ENCODE results near the gene SNRNP200.
A peak's percentile ranks its signal among the peaks of the same experiment; 100 is the strongest.

SNRNP200 gene

DNA sequence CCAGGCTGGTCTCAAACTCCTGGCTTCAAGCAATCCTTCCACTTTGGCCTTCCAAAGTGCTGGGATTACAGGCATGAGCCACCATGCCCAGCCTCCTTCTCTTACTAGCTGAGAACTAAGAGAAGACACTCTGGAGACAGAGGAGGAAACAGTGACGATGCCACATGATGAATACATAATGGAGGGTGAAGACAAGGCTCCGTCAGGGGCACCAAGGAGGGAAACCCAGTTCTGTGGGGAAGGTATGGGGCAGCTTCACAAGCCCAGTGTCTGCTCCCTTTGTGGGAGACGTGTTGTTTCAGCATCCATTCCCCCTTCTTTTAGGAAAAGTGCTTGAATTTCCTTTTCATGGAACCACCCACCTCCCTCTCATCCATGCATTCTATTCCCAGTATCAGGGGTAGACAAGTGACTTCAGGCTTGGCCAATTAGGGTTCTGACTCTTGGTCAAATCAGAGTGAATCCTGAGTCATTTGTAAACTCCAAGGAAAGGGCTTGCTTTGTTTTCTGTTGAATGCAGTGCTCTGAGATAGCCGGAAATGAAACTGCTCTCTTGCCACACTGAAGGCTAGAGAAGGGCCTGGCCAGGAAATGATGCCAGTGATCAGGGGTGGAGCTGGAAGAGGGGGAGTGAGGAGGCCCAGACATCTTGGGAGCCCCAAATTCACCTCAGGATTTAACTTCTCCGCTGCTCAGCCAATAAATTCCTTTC is 63.3 kb downstream of the SNRNP200 start:
- peak; percentile 86 for FAIRE-seq
- DNase-seq (ENCODE audit: insufficient read length) = peak; percentile 65

DNA sequence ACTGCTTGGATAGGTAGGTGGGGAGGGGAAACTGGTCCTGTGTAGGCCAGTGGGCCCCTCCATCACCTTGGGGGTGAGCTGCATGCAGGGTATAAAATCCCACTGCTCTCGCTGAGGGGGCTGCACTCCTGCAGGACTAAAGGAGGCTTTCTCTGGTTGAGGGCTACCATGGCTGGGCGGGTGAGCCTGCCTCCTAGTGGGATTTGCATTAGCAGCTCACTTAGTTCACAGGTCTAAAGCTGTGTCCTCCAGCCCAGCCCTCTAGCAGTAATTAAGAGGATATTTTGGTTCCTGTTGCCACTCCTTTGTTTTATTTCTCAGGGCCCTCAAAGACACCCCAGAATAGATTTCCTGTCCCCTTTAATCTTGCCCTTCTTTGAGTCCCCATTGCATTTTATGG is 64.1 kb downstream of the SNRNP200 start:
- no peak for FAIRE-seq

More for the DNA sequence above, 63.3 kb downstream of the SNRNP200 start:
- TF ChIP-seq POLR2A (IDR thresholded peaks at IDR 0.05; ENCODE audit: low read depth, low read length) = no peak; the same call in 1 of the 2 replicates
- peak; percentile 51; the same call in 1 of the 2 replicates for TF ChIP-seq TAF1 (IDR thresholded peaks at IDR 0.05; ENCODE audit: borderline replicate concordance, low read depth, low read length)
- TF ChIP-seq POLR2AphosphoS5 (IDR thresholded peaks at IDR 0.05; ENCODE audit: low read depth, low read length) = peak; percentile 37; the same call in 1 of the 2 replicates

DNA sequence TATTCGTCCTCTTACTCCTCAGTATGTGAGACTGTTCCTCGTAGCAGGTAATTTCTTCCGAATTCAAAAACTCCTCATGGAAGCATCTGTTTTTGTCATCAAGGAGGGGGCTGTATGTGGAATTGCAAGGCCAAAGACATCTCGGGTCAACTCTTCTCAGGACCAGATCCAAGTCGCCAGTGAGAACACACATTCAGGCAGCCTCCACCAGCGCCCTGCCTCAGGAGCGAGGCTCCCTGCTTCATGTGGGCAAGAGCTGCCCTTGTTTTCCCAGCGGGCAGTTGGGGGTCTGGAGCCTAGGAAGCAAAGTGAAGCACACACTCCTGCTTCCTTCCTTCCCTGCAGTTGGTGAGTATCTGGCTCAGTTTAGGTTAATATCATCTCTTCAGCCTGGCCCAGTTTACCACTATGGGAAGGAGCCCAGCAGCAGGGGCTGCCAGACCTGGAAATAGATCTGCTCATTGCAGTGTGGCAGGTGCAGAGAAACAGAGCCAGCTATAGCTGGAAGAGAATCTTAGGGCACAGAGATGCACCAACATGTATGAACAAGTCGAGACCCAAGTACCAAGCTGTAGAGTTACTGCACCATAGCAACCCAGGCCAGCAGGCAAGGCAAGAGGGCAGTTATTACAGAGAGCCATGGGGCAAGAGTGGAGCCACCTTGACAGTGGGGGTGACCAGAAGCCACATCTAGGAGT is 64.9 kb downstream of the SNRNP200 start:
- DNase-seq (ENCODE audit: insufficient read length) (no peak), FAIRE-seq (no peak)
- TF ChIP-seq POLR2AphosphoS5 (IDR thresholded peaks at IDR 0.05; ENCODE audit: low read depth, low read length) (no peak), TAF1 (IDR thresholded peaks at IDR 0.05; ENCODE audit: borderline replicate concordance, low read depth, low read length) (no peak), POLR2A (IDR thresholded peaks at IDR 0.05; ENCODE audit: low read depth, low read length) (no peak)

More for the DNA sequence above, 64.1 kb downstream of the SNRNP200 start:
- TF ChIP-seq TAF1 (IDR thresholded peaks at IDR 0.05; ENCODE audit: borderline replicate concordance, low read depth, low read length) (no peak), POLR2A (IDR thresholded peaks at IDR 0.05; ENCODE audit: low read depth, low read length) (no peak), POLR2AphosphoS5 (IDR thresholded peaks at IDR 0.05; ENCODE audit: low read depth, low read length) (no peak)
- DNase-seq (ENCODE audit: insufficient read length) = no peak

DNA sequence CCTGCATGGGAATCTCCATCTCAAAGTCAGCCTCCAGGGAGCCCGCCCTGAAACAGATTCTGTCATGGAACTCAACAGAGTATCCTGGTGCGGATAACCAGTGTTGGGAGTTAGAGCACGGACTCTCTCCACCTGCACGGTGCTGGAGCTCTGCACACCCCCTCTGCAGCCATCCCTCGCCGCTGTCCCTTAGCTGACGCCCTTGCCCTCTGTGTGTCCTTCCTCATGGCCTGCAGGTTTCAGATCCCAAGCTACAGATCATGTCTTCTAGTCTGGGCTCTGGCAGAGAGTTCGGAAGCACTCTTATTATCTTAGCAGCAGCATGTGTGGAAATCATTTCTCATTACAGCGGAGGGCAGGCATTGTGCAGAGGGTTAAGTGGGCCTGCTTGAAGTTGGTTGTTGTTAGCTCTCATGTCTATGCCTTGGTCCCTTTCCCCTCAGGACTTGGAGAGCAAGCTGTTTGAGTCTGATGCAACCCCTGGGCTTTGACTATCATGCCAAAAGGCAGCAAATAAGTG is 65.5 kb downstream of the SNRNP200 start:
- no peak for DNase-seq (ENCODE audit: insufficient read length)
- FAIRE-seq = no peak
- TF ChIP-seq POLR2A (IDR thresholded peaks at IDR 0.05; ENCODE audit: low read depth, low read length) (no peak), POLR2AphosphoS5 (IDR thresholded peaks at IDR 0.05; ENCODE audit: low read depth, low read length) (no peak), TAF1 (IDR thresholded peaks at IDR 0.05; ENCODE audit: borderline replicate concordance, low read depth, low read length) (no peak)

DNA sequence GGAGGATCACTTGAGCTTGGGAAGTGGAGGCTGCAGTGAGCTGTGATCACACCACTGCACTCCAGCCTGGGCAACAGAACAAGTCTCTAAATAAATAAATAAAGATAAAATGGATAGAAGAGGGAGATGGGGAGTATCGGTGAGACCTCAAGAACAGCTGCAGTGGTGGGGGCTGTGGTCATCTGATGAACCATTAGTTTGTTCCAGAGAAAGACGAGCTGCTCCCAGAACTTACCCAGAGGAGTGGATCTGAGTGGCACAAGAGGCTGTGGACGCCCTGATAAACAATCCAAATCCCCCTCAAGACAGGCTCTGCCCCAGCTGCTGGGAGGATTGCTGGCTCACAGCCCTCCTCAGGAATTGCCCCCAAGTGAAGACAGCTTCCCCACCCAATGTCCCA is 66.3 kb downstream of the SNRNP200 start:
- no peak for FAIRE-seq
- no peak for TF ChIP-seq TAF1 (IDR thresholded peaks at IDR 0.05; ENCODE audit: borderline replicate concordance, low read depth, low read length)
- TF ChIP-seq POLR2AphosphoS5 (IDR thresholded peaks at IDR 0.05; ENCODE audit: low read depth, low read length) = no peak
- no peak for TF ChIP-seq POLR2A (IDR thresholded peaks at IDR 0.05; ENCODE audit: low read depth, low read length)
- no peak for DNase-seq (ENCODE audit: insufficient read length)

DNA sequence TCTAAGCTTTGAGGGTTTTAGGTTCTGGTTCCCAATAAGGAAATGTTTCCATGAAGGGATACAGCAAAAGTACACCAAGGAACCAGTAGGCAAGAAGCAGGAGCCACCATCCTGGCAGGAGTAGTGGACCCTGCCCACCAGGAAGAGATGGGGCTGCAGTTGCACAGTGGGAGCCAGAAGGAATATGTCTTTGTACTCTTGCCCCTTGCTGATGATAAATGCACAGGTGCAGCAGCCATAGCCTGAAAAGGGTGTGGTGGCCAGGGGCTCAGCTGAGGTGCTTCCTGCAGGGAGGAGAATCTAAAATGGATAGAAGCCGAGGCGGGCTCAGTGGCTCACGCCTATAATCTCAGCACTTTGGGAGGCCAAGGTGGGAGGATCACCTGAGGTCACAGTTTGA is 67.1 kb downstream of the SNRNP200 start:
- no peak for DNase-seq (ENCODE audit: insufficient read length)
- TF ChIP-seq POLR2A (IDR thresholded peaks at IDR 0.05; ENCODE audit: low read depth, low read length) = no peak
- TF ChIP-seq POLR2AphosphoS5 (IDR thresholded peaks at IDR 0.05; ENCODE audit: low read depth, low read length) = no peak
- no peak for TF ChIP-seq TAF1 (IDR thresholded peaks at IDR 0.05; ENCODE audit: borderline replicate concordance, low read depth, low read length)
- FAIRE-seq = no peak

DNA sequence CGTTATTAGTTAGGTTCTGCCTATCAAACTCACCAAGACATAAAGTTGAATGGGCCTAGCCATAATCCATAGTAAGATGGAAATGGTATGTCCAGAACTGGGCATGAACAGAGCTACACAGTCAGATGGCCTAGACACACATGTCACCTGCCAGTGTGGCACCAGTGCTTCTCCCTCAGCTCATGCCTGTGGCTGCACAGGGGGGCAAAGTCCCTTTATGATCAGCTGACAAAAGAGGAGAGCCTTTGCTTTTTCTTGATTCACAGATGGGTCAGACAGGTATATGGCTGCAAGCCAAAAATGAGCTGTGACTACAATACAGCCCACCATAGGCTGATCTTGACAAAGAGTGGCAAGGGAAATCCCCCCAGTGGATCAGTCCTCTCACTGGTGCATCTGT is 68.5 kb downstream of the SNRNP200 start:
- DNase-seq (ENCODE audit: insufficient read length) = no peak
- FAIRE-seq = no peak
- TF ChIP-seq POLR2AphosphoS5 (IDR thresholded peaks at IDR 0.05; ENCODE audit: low read depth, low read length) (no peak), POLR2A (IDR thresholded peaks at IDR 0.05; ENCODE audit: low read depth, low read length) (no peak), TAF1 (IDR thresholded peaks at IDR 0.05; ENCODE audit: borderline replicate concordance, low read depth, low read length) (no peak)

DNA sequence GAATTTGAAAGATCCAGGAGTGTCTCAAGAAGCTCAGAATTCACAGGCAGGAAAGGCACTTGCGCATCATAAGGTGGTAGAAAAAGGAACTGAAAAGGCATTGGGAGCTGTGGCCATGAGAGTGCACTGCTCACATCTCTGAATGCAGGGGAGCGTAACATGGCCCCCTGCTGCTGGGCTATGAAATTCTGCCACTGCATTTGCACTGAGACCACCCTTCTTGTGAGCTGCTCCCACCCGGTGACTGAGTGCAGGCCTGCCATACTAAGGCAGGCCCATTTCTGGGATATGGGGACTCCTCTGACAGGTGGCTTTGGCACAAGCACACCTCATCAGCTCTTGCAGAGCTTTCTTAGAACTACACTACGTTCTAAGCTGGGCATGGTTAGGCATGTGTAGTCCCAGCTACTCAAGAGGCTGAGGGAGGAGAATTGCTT is 71.4 kb downstream of the SNRNP200 start:
- FAIRE-seq = peak; percentile 90

DNA sequence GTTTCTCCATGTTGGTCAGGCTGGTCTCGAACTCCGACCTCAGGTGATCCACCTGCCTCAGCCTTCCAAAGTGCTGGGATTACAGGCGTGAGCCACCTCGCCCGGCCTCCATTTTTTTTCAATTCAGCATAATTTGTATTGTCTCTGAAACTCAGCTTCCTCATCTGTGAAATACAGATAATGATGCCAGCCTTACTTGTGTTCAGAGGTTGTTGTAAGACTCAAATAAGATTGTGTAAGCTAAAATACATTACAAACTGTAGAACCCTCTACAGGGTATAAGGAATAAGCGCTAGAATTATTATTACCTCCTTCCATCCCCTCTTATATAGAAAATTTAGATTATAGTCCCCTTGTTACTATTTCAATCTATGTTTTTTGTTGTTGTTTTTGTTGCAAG is 71.9 kb downstream of the SNRNP200 start:
- DNase-seq (ENCODE audit: insufficient read length) (no peak), FAIRE-seq (no peak)
- TF ChIP-seq POLR2A (IDR thresholded peaks at IDR 0.05; ENCODE audit: low read depth, low read length) = no peak
- TF ChIP-seq POLR2AphosphoS5 (IDR thresholded peaks at IDR 0.05; ENCODE audit: low read depth, low read length) = no peak
- TF ChIP-seq TAF1 (IDR thresholded peaks at IDR 0.05; ENCODE audit: borderline replicate concordance, low read depth, low read length) = no peak

More for the DNA sequence above, 71.4 kb downstream of the SNRNP200 start:
- TF ChIP-seq POLR2AphosphoS5 (IDR thresholded peaks at IDR 0.05; ENCODE audit: low read depth, low read length) = no peak
- no peak for TF ChIP-seq TAF1 (IDR thresholded peaks at IDR 0.05; ENCODE audit: borderline replicate concordance, low read depth, low read length)
- TF ChIP-seq POLR2A (IDR thresholded peaks at IDR 0.05; ENCODE audit: low read depth, low read length) = no peak
- no peak for DNase-seq (ENCODE audit: insufficient read length)

DNA sequence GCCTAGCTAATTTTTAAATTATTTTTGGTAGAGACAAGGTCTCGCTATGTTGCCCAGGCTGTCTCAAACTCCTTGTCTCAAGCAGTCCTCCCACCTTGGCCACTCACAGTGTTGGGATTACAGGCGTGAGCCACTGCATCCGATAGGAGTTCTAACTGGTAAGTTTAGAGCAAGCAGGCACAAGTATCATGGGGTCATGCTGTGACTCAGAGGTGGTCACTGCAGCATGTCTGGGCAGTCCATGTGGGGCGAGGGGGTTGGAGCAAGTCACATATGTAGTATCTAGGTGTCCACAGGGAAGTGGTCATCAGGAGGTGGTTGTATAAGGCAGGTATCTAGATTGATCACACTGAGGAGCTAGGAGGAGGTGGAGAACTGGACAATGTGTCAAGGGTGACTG is 74.0 kb downstream of the SNRNP200 start:
- no peak for FAIRE-seq
- no peak for DNase-seq (ENCODE audit: insufficient read length)
- no peak for TF ChIP-seq POLR2A (IDR thresholded peaks at IDR 0.05; ENCODE audit: low read depth, low read length)
- TF ChIP-seq POLR2AphosphoS5 (IDR thresholded peaks at IDR 0.05; ENCODE audit: low read depth, low read length) = no peak
- TF ChIP-seq TAF1 (IDR thresholded peaks at IDR 0.05; ENCODE audit: borderline replicate concordance, low read depth, low read length) = no peak

DNA sequence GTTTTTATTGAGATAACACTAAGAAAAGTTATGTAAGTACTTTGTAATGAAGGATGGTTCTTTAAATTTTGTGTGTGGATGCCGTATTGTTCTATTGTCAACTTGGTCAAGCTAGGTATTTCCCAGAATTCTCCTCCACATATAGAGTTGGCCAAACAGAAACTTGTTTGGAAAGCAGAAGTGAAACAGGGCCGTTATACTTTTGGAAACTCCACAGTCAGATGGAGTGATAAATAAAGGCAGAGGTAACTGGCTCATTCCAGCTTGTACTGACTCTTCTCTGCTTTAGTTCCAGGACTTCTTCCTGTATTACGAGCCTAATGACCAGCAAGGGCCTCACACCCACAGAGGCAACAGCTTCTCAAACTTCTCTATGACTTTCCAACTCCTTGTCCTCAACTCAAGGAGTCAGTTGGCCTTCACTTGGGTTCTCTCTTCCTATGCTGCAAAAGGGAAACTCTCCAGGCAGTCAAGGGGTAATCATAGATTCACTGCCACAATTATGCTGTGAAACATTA is 80.3 kb downstream of the SNRNP200 start:
- FAIRE-seq (peak; percentile 38), DNase-seq (ENCODE audit: insufficient read length) (no peak)
- peak; percentile 55; the same call in 1 of the 2 replicates for TF ChIP-seq POLR2AphosphoS5 (IDR thresholded peaks at IDR 0.05; ENCODE audit: low read depth, low read length)
- TF ChIP-seq POLR2A (IDR thresholded peaks at IDR 0.05; ENCODE audit: low read depth, low read length) = peak; percentile 70
- no peak for TF ChIP-seq TAF1 (IDR thresholded peaks at IDR 0.05; ENCODE audit: borderline replicate concordance, low read depth, low read length)
